PC-3 (cell line): Measurements from ENCODE around the gene ATF5.

Experiments
- EZH2 ChIP-seq: fragments of 300-600 bp; sonication (generic); IDR thresholded peaks from one replicate; pipeline ENCODE4 v1.6.1; 2017; ENCODE audit warnings: antibody characterized with exemption, mild to moderate bottlenecking, low read length; ENCODE audit not compliant: unreplicated experiment
- TF ChIP-seq, protein P1 (sequence below): fragments of 300-600 bp; sonication (generic); conservative IDR thresholded peaks from 2 replicates; pipeline ENCODE4 v1.5.1; 2017; ENCODE audit warnings: antibody characterized with exemption, low read depth, mild to moderate bottlenecking, low read length

DNA sequence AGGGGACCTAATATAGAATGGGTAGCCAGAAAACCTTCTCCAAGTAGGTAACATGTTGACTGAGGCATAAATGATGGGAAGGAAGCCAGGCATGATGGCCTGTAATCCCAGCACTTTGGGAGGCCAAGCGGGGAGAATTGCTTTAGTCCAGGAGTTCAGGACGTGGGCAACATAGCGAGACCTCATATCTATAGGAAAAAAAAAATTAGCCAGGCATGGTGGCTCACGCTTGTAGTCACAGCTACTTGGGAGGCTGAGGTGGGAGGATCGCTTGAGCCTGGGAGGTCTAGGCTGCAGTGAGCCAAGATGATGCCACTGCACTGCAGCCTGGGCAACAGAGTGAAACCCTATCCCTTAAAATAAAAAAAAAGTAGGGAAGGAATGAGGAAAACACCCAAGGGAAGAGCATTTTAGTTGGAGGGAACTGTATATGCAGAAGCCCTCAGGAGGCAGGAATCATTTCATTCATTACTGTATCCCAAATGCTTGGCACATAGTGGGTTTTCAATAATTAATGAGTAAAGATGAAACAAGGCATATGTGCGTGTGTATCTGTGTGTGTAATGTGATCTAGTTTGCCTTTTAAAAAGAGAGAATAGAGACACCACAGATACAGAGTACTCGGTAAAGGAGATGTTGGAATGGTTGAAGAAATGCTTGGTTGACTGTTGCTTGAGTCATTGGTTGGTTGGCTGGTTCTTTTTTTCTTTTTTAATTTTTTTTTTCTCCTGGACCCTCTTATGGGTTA is 2.5 kb downstream of the ATF5 start:
- TF ChIP-seq, protein P1, sequence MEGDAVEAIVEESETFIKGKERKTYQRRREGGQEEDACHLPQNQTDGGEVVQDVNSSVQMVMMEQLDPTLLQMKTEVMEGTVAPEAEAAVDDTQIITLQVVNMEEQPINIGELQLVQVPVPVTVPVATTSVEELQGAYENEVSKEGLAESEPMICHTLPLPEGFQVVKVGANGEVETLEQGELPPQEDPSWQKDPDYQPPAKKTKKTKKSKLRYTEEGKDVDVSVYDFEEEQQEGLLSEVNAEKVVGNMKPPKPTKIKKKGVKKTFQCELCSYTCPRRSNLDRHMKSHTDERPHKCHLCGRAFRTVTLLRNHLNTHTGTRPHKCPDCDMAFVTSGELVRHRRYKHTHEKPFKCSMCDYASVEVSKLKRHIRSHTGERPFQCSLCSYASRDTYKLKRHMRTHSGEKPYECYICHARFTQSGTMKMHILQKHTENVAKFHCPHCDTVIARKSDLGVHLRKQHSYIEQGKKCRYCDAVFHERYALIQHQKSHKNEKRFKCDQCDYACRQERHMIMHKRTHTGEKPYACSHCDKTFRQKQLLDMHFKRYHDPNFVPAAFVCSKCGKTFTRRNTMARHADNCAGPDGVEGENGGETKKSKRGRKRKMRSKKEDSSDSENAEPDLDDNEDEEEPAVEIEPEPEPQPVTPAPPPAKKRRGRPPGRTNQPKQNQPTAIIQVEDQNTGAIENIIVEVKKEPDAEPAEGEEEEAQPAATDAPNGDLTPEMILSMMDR, result no peak
- TF ChIP-seq EZH2, result no peak
